ENCODE measurements around the gene TAF11L7. TPM values are rescaled to one million over a fixed set of nuclear protein-coding genes. Genes with fewer than 3 reads are reported as not detected.

TAF11L7 gene
- total and polyA plus RNA-seq, 2 of the 8 experiments (the other 6 are each of a cell fraction or from before 2014, with no cell fraction given): not detected

DNA sequence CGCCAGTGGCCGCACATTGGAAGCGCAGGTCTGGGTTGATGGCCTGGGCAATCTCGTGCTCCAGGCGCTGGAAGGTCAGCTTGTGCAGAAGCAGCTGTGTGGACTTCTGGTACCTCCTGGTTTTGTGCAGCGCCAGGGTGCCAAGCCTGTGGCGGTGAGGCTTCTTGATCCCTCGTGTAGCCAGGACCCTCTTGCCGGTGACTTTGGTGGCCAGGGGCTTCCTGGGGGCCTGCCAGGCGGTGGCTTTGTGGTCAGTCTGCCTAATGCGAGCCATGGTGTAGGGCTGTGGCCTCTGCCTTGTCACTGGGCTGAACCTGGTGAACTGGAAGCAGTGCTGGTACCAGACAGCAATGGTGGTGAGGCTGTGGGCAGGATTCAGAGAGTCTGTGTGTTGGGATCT lies 40.1 kb upstream of the TAF11L7 start (continued):
- TF ChIP-seq, protein P1, sequence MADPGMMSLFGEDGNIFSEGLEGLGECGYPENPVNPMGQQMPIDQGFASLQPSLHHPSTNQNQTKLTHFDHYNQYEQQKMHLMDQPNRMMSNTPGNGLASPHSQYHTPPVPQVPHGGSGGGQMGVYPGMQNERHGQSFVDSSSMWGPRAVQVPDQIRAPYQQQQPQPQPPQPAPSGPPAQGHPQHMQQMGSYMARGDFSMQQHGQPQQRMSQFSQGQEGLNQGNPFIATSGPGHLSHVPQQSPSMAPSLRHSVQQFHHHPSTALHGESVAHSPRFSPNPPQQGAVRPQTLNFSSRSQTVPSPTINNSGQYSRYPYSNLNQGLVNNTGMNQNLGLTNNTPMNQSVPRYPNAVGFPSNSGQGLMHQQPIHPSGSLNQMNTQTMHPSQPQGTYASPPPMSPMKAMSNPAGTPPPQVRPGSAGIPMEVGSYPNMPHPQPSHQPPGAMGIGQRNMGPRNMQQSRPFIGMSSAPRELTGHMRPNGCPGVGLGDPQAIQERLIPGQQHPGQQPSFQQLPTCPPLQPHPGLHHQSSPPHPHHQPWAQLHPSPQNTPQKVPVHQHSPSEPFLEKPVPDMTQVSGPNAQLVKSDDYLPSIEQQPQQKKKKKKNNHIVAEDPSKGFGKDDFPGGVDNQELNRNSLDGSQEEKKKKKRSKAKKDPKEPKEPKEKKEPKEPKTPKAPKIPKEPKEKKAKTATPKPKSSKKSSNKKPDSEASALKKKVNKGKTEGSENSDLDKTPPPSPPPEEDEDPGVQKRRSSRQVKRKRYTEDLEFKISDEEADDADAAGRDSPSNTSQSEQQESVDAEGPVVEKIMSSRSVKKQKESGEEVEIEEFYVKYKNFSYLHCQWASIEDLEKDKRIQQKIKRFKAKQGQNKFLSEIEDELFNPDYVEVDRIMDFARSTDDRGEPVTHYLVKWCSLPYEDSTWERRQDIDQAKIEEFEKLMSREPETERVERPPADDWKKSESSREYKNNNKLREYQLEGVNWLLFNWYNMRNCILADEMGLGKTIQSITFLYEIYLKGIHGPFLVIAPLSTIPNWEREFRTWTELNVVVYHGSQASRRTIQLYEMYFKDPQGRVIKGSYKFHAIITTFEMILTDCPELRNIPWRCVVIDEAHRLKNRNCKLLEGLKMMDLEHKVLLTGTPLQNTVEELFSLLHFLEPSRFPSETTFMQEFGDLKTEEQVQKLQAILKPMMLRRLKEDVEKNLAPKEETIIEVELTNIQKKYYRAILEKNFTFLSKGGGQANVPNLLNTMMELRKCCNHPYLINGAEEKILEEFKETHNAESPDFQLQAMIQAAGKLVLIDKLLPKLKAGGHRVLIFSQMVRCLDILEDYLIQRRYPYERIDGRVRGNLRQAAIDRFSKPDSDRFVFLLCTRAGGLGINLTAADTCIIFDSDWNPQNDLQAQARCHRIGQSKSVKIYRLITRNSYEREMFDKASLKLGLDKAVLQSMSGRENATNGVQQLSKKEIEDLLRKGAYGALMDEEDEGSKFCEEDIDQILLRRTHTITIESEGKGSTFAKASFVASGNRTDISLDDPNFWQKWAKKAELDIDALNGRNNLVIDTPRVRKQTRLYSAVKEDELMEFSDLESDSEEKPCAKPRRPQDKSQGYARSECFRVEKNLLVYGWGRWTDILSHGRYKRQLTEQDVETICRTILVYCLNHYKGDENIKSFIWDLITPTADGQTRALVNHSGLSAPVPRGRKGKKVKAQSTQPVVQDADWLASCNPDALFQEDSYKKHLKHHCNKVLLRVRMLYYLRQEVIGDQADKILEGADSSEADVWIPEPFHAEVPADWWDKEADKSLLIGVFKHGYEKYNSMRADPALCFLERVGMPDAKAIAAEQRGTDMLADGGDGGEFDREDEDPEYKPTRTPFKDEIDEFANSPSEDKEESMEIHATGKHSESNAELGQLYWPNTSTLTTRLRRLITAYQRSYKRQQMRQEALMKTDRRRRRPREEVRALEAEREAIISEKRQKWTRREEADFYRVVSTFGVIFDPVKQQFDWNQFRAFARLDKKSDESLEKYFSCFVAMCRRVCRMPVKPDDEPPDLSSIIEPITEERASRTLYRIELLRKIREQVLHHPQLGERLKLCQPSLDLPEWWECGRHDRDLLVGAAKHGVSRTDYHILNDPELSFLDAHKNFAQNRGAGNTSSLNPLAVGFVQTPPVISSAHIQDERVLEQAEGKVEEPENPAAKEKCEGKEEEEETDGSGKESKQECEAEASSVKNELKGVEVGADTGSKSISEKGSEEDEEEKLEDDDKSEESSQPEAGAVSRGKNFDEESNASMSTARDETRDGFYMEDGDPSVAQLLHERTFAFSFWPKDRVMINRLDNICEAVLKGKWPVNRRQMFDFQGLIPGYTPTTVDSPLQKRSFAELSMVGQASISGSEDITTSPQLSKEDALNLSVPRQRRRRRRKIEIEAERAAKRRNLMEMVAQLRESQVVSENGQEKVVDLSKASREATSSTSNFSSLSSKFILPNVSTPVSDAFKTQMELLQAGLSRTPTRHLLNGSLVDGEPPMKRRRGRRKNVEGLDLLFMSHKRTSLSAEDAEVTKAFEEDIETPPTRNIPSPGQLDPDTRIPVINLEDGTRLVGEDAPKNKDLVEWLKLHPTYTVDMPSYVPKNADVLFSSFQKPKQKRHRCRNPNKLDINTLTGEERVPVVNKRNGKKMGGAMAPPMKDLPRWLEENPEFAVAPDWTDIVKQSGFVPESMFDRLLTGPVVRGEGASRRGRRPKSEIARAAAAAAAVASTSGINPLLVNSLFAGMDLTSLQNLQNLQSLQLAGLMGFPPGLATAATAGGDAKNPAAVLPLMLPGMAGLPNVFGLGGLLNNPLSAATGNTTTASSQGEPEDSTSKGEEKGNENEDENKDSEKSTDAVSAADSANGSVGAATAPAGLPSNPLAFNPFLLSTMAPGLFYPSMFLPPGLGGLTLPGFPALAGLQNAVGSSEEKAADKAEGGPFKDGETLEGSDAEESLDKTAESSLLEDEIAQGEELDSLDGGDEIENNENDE (IDR thresholded peaks at IDR 0.05; ENCODE audit: insufficient replicate concordance, low read length): no peak
- TF ChIP-seq CREB1 (IDR thresholded peaks at IDR 0.05) (no peak), NANOG (IDR thresholded peaks at IDR 0.05; ENCODE audit: insufficient read depth, low read depth, low read length, poor library complexity, severe bottlenecking) (no peak), SP1 (IDR thresholded peaks at IDR 0.05; ENCODE audit: low read depth, low read length) (no peak), SP4 (IDR thresholded peaks at IDR 0.05; ENCODE audit: low read length) (no peak), HDAC6 (IDR thresholded peaks at IDR 0.05; ENCODE audit: low read depth, low read length) (no peak), TAF1 (IDR thresholded peaks at IDR 0.05; ENCODE audit: low read depth, low read length) (no peak), RAD21 (IDR thresholded peaks at IDR 0.05 in 1 of 2, conservative IDR thresholded peaks at IDR 0.05 in 1 of 2; ENCODE audit: low read depth in 2 of 2, low read length in 2 of 2) (no peak), NRF1 (IDR thresholded peaks at IDR 0.05; ENCODE audit: low read depth, low read length) (no peak), RBBP5 (IDR thresholded peaks at IDR 0.05; ENCODE audit: borderline replicate concordance, low read depth, low read length) (no peak), JUN (IDR thresholded peaks at IDR 0.05; ENCODE audit: low read depth, low read length) (no peak)
- TF ChIP-seq, protein P2, sequence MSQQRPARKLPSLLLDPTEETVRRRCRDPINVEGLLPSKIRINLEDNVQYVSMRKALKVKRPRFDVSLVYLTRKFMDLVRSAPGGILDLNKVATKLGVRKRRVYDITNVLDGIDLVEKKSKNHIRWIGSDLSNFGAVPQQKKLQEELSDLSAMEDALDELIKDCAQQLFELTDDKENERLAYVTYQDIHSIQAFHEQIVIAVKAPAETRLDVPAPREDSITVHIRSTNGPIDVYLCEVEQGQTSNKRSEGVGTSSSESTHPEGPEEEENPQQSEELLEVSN (IDR thresholded peaks at IDR 0.05): no peak

Measured in H1 (cell line).